GM12801 (cell line): ENCODE measurements around the gene SMIM45.

ENCODE experiments used
- TF ChIP-seq, protein P1 (sequence below): IDR thresholded peaks from one replicate; pipeline ENCODE4 v1.5.1; 2011; ENCODE audit warnings: control low read depth; ENCODE audit not compliant: insufficient read length; ENCODE audit errors: extremely low read depth

Gene SMIM45

GRCh38 chr22:41946629-41947423 lies 5.1 kb upstream of the SMIM45 start, which contains the start of gene CENPM:
Gene CENPM (minus strand): TSS chr22:41947152. CDS start chr22:41947076, 76 bp downstream.
- TF ChIP-seq, protein P1, sequence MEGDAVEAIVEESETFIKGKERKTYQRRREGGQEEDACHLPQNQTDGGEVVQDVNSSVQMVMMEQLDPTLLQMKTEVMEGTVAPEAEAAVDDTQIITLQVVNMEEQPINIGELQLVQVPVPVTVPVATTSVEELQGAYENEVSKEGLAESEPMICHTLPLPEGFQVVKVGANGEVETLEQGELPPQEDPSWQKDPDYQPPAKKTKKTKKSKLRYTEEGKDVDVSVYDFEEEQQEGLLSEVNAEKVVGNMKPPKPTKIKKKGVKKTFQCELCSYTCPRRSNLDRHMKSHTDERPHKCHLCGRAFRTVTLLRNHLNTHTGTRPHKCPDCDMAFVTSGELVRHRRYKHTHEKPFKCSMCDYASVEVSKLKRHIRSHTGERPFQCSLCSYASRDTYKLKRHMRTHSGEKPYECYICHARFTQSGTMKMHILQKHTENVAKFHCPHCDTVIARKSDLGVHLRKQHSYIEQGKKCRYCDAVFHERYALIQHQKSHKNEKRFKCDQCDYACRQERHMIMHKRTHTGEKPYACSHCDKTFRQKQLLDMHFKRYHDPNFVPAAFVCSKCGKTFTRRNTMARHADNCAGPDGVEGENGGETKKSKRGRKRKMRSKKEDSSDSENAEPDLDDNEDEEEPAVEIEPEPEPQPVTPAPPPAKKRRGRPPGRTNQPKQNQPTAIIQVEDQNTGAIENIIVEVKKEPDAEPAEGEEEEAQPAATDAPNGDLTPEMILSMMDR = no peak

DNA sequence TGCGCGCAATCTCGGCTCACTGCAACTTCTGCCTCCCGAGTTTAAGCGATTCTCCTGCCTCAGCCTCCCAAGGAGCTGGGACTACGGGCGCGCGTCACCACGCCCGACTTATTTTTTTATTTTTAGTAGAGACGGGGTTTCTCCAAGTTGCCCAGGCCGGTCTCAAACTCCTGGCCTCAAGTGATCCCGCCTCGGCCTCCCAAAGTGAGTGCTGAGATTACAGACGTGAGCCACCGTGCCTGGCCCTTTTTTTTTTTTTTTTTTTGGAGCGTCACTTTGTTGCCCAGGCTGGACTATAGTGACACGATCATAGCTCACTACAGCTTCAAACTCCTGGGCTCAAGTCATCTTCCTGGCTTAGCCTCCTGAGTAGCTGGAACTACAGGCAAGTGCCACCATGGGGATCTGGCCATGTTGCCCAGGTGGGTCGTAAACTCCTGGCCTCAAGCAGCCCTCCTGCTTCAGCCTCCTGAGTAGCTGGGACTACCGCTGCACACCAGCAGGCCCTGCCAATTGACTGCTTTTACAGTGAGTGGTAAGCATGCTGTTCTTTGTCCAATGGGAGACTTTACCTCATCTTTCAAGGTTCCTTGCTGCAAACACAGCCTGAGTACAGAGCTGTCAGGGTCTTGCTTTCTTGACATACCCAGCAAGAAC lies 4.4 kb upstream of the SMIM45 start:
- TF ChIP-seq, protein P1 = no peak

DNA sequence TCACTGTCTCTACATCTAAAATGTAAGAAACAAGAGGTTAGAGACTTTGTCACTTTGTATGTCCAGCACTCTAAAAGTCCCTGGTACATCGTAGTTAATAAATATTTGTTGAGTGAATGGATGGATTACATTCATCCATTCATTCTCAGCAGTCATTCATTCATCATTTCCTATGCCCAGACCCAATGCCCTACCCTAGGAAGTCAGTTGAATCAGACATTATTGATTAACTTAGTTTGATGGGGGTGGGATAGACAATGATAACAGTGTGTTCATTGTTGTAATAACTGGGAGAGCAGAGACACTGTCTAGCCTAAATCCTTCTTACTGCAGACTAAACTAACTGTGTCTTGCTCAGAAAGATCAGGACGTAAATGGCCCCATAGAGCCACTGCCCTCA lies 3.8 kb upstream of the SMIM45 start:
- TF ChIP-seq, protein P1 = no peak

GRCh38 chr22:41949297-41949965 lies 2.5 kb upstream of the SMIM45 start:
- TF ChIP-seq, protein P1 = no peak

DNA sequence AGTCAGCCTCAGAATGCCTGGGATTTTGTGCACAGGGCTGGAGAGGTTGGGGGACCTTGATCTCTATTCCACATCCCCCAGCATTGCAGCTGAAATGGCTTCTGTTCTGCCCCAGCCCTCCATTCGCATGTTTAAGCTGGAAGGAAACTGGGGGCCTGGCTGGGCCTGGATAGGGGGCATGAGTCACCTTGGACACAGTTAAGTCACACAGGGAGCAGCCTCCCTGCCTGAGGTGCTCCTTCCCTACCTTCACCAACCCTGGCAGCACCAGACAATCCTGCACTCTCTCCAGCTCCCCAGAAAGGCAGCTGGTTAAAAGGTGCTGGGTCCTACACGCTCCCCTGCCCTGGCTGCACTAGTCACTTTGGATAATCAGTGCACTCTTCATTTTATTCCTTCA lies 763 bp downstream of the SMIM45 start:
- TF ChIP-seq, protein P1 = no peak

GRCh38 chr22:41957941-41958556 lies 6.1 kb downstream of the SMIM45 start:
- TF ChIP-seq, protein P1 = no peak
